Measurements from ENCODE around the gene TIMM22.
"Not testable (repeated sequence)": the region's sequence is repeated elsewhere in the genome, so short reads cannot be mapped to it uniquely, and the experiment has no call there.

Gene TIMM22

DNA sequence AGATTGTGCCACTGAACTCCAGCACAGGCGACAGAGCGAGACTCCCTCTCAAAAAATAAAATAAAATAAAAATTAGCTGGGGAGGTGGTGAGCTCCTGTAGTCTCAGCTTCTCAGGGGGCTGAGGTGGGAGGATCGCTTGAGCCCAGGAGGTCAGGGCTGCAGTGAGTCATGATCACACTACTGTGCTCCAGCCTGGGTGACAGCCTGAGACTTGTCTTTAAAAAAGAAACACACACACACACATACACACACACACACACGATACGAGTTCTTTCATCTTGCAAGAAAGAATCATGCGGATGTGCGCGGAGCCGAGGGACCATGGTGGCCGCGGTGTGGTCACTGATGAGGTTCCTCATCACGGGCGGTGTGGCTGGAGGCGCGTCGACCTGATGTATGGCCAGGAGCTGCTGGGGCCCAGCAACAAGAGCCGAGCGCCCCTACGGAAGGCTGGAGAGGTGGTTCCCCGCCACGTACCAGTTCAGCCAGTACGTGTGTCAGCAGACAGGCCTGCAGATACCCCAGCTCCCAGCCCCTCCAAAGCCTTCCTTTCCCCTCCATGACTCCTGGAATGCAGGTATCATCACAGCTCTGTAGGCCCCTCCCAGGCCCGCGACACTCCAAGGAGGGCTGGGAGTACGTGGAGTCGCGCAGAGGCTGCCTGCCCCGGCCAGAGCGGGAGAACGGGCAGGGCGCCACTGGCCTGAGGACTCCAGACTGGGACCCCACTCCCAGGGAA, 38.0 kb upstream of the TIMM22 start:
- Histone ChIP-seq H3K9me3 (ENCODE audit: control insufficient read depth in 2 of 2, low read length in 2 of 2) (no peaks in the 10 kb centered on the region), H3K27me3 (ENCODE audit: control insufficient read depth in 1 of 2, insufficient read depth in 2 of 2, low read length in 2 of 2) (no peaks in the 10 kb centered on the region), H3K4me3 (ENCODE audit: low read length in 2 of 2) (no peak overlapping the region), H3K4me1 (ENCODE audit: control insufficient read depth, insufficient read depth, low read length) (peaks cover 41% of the 10 kb centered on the region), H3K36me3 (ENCODE audit: control insufficient read depth in 2 of 2, insufficient read depth in 2 of 2, low read length in 2 of 2) (no peaks in the 10 kb centered on the region), H3K27ac (ENCODE audit: low read length) (peak overlapping the region; percentile 66), H3K9ac (ENCODE audit: low read length in 2 of 2) (no peak overlapping the region)

DNA sequence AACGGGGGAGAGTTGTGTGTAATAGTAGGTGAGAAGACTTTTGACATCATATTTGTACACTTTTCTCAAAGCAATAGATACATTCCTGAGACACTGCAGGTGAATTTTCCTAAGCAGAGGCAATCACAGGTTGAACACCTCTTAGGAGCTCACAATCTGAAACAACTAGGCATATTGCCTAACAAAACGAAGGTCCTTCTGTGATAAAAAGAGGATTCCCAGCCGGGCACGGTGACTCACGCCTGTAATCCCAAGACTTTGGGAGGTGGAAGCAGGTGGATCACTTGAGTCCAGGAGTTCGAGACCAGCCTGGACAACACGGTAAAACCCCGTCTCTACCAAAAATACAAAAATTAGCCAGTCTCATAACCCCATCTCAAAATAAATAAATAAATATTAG, 34.8 kb upstream of the TIMM22 start:
- H3K4me1 ChIP-seq (ENCODE audit: control insufficient read depth, insufficient read depth, low read length), result peaks cover 48% of the 10 kb centered on the region
- no peaks in the 10 kb centered on the region for H3K36me3 ChIP-seq (ENCODE audit: control insufficient read depth in 2 of 2, insufficient read depth in 2 of 2, low read length in 2 of 2)
- H3K9ac ChIP-seq (ENCODE audit: low read length in 2 of 2), result no peak overlapping the region
- no peaks in the 10 kb centered on the region for H3K27me3 ChIP-seq (ENCODE audit: control insufficient read depth in 1 of 2, insufficient read depth in 2 of 2, low read length in 2 of 2)
- H3K4me3 ChIP-seq (ENCODE audit: low read length in 2 of 2), result no peak overlapping the region
- H3K27ac ChIP-seq (ENCODE audit: low read length), result no peak overlapping the region
- H3K9me3 ChIP-seq (ENCODE audit: control insufficient read depth in 2 of 2, low read length in 2 of 2), result no peaks in the 10 kb centered on the region

DNA sequence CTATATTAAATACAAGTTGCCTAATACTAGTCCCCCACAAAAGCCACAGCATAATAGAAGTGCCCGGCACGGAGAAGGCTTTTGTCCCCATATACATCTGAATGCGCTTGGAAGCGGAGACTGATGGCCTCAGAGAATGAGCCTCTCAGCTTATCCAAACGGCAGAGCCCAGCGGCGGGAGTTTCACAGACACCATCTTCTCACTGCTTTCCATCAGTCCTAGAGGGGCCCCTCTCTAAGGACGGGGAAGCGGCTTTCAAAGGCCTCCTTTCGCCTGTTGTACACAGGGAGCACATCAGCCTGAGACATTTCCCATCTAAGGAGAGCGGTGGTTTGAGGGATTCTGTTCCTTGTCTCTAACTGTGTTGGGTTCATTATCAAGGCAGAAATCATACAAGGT, 34.3 kb upstream of the TIMM22 start:
- no peaks in the 10 kb centered on the region for H3K36me3 ChIP-seq (ENCODE audit: control insufficient read depth in 2 of 2, insufficient read depth in 2 of 2, low read length in 2 of 2)
- H3K9me3 ChIP-seq (ENCODE audit: control insufficient read depth in 2 of 2, low read length in 2 of 2), result no peaks in the 10 kb centered on the region
- H3K4me1 ChIP-seq (ENCODE audit: control insufficient read depth, insufficient read depth, low read length), result peaks cover 48% of the 10 kb centered on the region
- no peak overlapping the region for H3K27ac ChIP-seq (ENCODE audit: low read length)
- H3K27me3 ChIP-seq (ENCODE audit: control insufficient read depth in 1 of 2, insufficient read depth in 2 of 2, low read length in 2 of 2), result no peaks in the 10 kb centered on the region
- H3K4me3 ChIP-seq (ENCODE audit: low read length in 2 of 2), result no peak overlapping the region
- no peak overlapping the region for H3K9ac ChIP-seq (ENCODE audit: low read length in 2 of 2)

DNA sequence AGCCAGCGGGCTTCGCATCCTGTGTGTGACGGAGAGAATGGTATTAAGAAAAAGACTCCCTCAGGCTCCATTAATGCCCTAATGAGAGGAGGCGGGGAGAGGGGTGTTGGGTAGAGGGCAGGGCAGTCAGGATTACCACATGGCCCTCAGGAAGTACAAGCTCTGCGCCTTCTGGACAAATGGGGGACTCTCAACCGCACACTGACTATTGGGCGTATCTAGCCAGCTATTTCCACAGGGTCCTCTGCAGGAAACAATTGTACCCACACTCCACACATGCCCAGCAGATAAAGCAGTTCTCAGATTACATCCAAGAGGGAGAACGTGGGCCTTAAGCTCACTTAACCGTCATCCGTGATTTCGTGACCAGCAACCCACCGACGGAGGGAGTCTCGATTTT, 32.1 kb upstream of the TIMM22 start:
- H3K27me3 ChIP-seq (ENCODE audit: control insufficient read depth in 1 of 2, insufficient read depth in 2 of 2, low read length in 2 of 2), result no peaks in the 10 kb centered on the region
- peak overlapping the region in 1 of 2 donors; percentile 15 for H3K4me3 ChIP-seq (ENCODE audit: low read length in 2 of 2)
- peak overlapping the region; percentile 73 for H3K27ac ChIP-seq (ENCODE audit: low read length)
- no peaks in the 10 kb centered on the region for H3K9me3 ChIP-seq (ENCODE audit: control insufficient read depth in 2 of 2, low read length in 2 of 2)
- peak overlapping the region in 1 of 2 donors; percentile 29 for H3K9ac ChIP-seq (ENCODE audit: low read length in 2 of 2)
- no peaks in the 10 kb centered on the region for H3K36me3 ChIP-seq (ENCODE audit: control insufficient read depth in 2 of 2, insufficient read depth in 2 of 2, low read length in 2 of 2)
- peaks cover 48% of the 10 kb centered on the region for H3K4me1 ChIP-seq (ENCODE audit: control insufficient read depth, insufficient read depth, low read length)

DNA sequence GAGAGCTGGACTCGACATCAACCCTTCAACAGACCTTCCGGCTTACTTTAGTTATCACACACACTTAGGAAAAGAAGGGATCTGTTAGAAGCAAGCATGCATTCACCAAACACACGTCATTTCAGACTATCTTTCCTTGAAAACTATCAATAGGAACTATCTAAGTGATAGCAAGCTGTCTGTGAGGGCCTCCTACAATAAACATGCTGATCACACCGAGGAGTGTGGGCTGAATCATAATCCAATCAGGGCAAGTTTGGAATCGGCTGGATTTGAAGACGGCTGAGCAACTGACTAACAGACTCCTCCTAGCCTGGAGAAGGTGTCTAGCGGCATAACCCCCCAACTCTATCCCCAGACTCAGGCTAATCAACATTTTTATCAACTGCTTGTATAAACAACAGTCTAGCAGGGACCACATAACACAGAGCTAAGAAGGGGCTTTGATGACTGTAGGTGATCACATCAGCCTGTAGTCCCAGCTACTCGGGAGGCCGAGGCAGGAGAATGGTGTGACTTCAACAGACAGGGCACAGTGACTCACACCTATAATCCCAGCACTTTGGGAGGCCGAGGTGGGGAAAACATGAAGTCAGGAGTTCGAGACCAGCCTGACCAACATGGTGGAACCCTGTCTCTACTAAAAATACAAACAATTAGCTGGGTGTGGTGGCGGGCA, 31.5 kb upstream of the TIMM22 start:
- Histone ChIP-seq H3K9me3 (ENCODE audit: control insufficient read depth in 2 of 2, low read length in 2 of 2) (no peaks in the 10 kb centered on the region), H3K4me1 (ENCODE audit: control insufficient read depth, insufficient read depth, low read length) (peaks cover 52% of the 10 kb centered on the region), H3K27ac (ENCODE audit: low read length) (peak overlapping the region; percentile 73), H3K4me3 (ENCODE audit: low read length in 2 of 2) (peak overlapping the region in 1 of 2 donors; percentile 15), H3K9ac (ENCODE audit: low read length in 2 of 2) (peak overlapping the region in 1 of 2 donors; percentile 29), H3K27me3 (ENCODE audit: control insufficient read depth in 1 of 2, insufficient read depth in 2 of 2, low read length in 2 of 2) (no peaks in the 10 kb centered on the region), H3K36me3 (ENCODE audit: control insufficient read depth in 2 of 2, insufficient read depth in 2 of 2, low read length in 2 of 2) (no peaks in the 10 kb centered on the region)

DNA sequence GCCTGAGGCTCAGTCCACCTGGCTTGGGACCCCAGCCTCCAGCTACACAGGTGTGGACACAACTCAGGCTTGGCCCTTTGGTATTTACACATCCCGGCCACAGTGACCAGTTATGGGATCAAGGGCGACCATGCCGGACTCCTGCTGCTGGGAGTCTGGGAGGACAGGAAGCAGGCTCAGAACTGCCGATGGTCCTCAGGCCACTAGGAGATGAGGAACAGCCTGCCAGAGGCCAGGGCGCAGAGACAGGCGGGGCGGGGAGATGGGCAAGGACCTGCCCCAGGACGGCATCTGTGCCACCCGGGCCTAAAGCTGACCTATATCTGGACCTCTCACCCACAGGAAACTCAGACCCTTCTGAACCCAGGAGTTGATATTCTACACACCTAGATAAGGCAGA, 29.8 kb upstream of the TIMM22 start:
- H3K9ac ChIP-seq (ENCODE audit: low read length in 2 of 2), result no peak overlapping the region
- no peaks in the 10 kb centered on the region for H3K36me3 ChIP-seq (ENCODE audit: control insufficient read depth in 2 of 2, insufficient read depth in 2 of 2, low read length in 2 of 2)
- no peak overlapping the region for H3K27ac ChIP-seq (ENCODE audit: low read length)
- no peak overlapping the region for H3K4me3 ChIP-seq (ENCODE audit: low read length in 2 of 2)
- H3K4me1 ChIP-seq (ENCODE audit: control insufficient read depth, insufficient read depth, low read length), result peaks cover 53% of the 10 kb centered on the region
- H3K9me3 ChIP-seq (ENCODE audit: control insufficient read depth in 2 of 2, low read length in 2 of 2), result no peaks in the 10 kb centered on the region
- H3K27me3 ChIP-seq (ENCODE audit: control insufficient read depth in 1 of 2, insufficient read depth in 2 of 2, low read length in 2 of 2), result no peaks in the 10 kb centered on the region

DNA sequence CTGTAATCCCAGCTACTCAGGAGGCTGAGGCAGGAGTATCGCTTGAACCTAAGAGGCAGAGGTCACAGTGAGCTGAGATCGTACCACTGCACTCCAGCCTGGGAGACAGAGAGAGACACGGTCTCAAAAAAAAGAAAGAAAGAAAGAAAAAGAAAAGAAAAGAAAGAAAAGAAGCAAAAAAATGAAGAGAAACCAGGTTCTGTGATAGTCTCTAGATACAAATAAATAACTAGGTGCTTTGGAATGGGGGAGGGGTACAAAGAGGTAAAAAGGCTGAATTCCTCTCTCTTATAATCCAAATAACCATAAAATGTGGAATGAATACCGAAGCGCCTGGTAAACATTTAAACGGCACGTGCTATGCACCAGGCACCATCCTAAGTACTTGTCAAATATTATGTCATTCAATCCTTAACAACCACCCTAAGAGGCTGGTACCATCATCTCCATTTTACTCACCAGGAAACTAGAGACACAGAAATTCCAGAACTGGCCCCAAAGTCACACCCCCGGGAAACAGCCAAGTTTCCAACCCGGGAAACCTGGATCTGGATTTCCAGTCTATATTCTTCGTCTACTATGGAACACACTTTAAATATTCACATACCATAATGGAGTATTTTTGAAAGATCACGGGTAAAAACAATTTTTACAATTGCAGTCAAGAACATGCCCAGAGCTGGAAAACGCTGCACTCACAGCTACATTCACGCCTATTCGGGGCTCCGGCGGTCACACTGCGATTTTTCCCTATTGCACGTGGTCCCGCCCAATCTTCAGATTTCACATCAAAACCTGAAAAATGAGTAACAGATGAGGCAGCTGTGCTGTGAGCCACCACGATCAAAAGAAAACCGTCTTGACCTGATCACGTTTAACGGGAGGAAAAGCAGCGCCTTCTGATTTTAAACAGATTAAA, 27.9 kb upstream of the TIMM22 start:
- Histone ChIP-seq H3K4me1 (ENCODE audit: control insufficient read depth, insufficient read depth, low read length) (peaks cover 42% of the 10 kb centered on the region), H3K27me3 (ENCODE audit: control insufficient read depth in 1 of 2, insufficient read depth in 2 of 2, low read length in 2 of 2) (no peaks in the 10 kb centered on the region), H3K36me3 (ENCODE audit: control insufficient read depth in 2 of 2, insufficient read depth in 2 of 2, low read length in 2 of 2) (no peaks in the 10 kb centered on the region), H3K27ac (ENCODE audit: low read length) (peak overlapping the region; percentile 77), H3K9me3 (ENCODE audit: control insufficient read depth in 2 of 2, low read length in 2 of 2) (no peaks in the 10 kb centered on the region), H3K4me3 (ENCODE audit: low read length in 2 of 2) (peak overlapping the region; percentile 73 to 80), H3K9ac (ENCODE audit: low read length in 2 of 2) (peak overlapping the region; percentile 70 to 82)

DNA sequence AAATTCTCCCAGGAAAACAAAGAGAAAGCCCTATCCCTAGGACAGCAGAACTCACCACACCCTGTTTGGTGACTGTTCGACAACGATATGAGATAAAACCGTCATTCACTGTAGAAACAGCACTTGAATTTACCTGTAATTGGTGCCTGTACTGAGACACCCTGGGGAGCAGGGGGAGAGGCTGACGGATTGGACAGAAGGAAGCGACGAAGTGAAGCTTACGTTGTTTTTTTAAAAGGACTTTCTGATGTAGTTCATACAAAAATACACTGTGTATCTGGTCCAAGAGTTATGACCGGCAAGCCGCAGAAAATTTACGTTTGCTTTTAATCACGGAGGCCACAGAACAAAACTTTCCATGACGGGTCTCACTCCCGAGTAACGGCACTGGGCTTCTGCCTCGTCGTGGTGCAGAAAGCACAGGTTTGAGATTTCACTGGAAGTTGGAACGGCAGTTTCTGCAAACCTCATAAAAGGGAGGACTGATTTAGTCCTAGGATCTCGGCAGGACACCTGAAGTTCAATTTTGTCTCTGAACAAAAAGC, 27.0 kb upstream of the TIMM22 start:
- peak overlapping the region; percentile 73 to 80 for H3K4me3 ChIP-seq (ENCODE audit: low read length in 2 of 2)
- H3K36me3 ChIP-seq (ENCODE audit: control insufficient read depth in 2 of 2, insufficient read depth in 2 of 2, low read length in 2 of 2), result no peaks in the 10 kb centered on the region
- H3K9ac ChIP-seq (ENCODE audit: low read length in 2 of 2), result peak overlapping the region; percentile 70 to 82
- no peaks in the 10 kb centered on the region for H3K9me3 ChIP-seq (ENCODE audit: control insufficient read depth in 2 of 2, low read length in 2 of 2)
- H3K27me3 ChIP-seq (ENCODE audit: control insufficient read depth in 1 of 2, insufficient read depth in 2 of 2, low read length in 2 of 2), result no peaks in the 10 kb centered on the region
- H3K27ac ChIP-seq (ENCODE audit: low read length), result peak overlapping the region; percentile 77
- peaks cover 39% of the 10 kb centered on the region for H3K4me1 ChIP-seq (ENCODE audit: control insufficient read depth, insufficient read depth, low read length)

DNA sequence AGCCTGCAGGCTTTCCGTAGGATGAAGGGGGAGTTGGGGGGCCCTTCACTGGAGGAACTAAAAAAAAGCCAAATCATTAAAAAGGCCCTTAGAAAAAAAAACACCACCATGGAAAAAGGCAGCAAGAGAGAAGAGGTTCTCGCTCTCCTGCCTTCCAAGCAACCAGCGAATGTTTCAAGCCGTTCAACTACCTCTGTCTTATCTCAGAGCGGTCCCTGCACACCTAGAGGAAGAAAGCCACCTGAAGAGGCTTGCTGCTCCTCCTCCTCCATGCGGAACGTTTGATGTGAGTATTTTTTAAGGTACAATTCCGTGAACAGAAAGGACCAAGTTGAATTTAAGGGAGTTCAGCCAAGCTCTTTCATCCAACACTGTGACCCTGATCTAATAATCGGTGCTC, 26.6 kb upstream of the TIMM22 start:
- H3K27me3 ChIP-seq (ENCODE audit: control insufficient read depth in 1 of 2, insufficient read depth in 2 of 2, low read length in 2 of 2), result no peaks in the 10 kb centered on the region
- peak overlapping the region; percentile 73 to 80 for H3K4me3 ChIP-seq (ENCODE audit: low read length in 2 of 2)
- peak overlapping the region; percentile 77 for H3K27ac ChIP-seq (ENCODE audit: low read length)
- peaks cover 39% of the 10 kb centered on the region for H3K4me1 ChIP-seq (ENCODE audit: control insufficient read depth, insufficient read depth, low read length)
- H3K36me3 ChIP-seq (ENCODE audit: control insufficient read depth in 2 of 2, insufficient read depth in 2 of 2, low read length in 2 of 2), result no peaks in the 10 kb centered on the region
- H3K9me3 ChIP-seq (ENCODE audit: control insufficient read depth in 2 of 2, low read length in 2 of 2), result no peaks in the 10 kb centered on the region
- H3K9ac ChIP-seq (ENCODE audit: low read length in 2 of 2), result peak overlapping the region; percentile 42 to 70

DNA sequence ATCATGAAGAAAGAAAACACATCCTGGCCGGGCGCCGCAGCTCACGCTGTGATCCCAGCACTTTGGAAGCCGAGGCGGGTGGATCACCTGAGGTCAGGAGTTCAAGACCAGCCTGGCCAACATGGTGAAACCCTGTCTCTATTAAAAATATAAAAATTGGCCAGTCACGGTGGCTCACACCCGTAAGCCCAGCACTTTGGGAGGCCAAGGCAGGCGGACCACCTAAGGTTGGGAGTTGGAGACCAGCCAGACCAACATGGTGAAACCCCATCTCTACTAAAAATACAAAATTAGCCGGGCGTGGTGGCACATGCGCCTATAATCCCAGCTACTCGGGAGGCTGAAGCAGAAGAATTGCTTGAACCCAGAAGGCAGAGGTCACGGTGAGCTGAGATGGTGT, 25.1 kb upstream of the TIMM22 start:
- H3K4me1 ChIP-seq (ENCODE audit: control insufficient read depth, insufficient read depth, low read length), result peaks cover 36% of the 10 kb centered on the region
- not testable (repeated sequence) for H3K27ac ChIP-seq (ENCODE audit: low read length)

More for the DNA sequence above, 25.1 kb upstream of the TIMM22 start:
- not testable (repeated sequence) for H3K4me3 ChIP-seq (ENCODE audit: low read length in 2 of 2); H3K9ac ChIP-seq (ENCODE audit: low read length in 2 of 2); H3K27me3 ChIP-seq (ENCODE audit: control insufficient read depth in 1 of 2, insufficient read depth in 2 of 2, low read length in 2 of 2); H3K9me3 ChIP-seq (ENCODE audit: control insufficient read depth in 2 of 2, low read length in 2 of 2); H3K36me3 ChIP-seq (ENCODE audit: control insufficient read depth in 2 of 2, insufficient read depth in 2 of 2, low read length in 2 of 2)
